Activated CD4-positive, alpha-beta T cell treated with anti-CD3 and anti-CD28 coated beads, Interleukin-2, amount 50 U/mL, for 1 hour (primary cell): ENCODE measurements around the gene NPSR1.
"Not testable (repeated sequence)": the region's sequence is repeated elsewhere in the genome, so short reads cannot be mapped to it uniquely, and the experiment has no call there.

Source experiments
- DNase-seq: peaks from one replicate; pipeline ENCODE4 v3.0.0-alpha.2; 2020

The NPSR1 gene

DNA sequence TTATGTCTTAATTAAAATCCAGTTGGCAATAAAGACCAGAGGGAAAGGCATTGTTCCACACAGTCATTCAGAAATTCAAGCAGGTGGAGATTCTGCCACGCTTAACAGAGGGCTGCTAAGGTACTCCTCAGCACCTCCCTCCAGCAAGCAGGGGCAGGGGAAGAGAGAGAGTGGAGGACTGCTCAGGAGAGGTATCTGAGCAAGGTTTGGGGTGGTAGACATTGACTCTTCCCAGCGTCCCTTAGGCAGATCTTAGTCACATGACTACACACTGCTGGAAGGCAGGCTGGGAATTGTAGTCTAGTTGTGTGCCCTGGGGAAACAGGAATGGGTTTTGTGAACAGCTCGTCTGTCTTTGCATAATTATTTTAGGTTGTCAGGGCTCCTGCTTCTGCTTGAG lies 181.6 kb downstream of the NPSR1 start:
- no peak for DNase-seq

DNA sequence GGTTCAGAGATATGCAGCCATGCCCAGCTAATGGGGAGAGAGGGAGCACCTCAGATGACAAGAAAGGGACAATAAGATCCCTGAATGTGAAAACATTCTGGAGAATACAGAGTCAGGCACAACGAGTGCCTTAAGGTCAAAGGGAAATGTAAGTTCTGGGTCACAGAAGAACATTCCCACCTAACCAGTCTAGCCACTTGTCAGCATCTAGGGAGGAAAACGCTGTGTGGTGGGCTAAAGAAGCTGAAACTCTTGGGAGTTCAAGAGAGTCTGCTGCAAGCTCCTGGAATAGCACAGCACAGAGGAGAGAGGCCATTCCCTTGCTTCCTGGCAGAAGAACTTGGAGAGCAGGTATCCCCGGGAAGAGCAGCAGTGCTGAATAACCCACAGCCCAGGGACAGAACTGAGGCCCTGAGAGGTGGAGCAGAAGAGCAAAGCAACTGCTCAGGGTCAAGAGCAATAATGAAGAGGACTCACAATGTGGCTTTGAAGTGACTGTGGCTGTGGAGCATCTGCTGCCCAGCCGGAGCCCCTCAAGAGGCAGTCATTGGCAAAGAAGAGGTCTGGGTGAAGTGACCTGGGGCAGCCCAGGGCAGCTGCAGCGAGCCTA lies 182.3 kb downstream of the NPSR1 start:
- DNase-seq = no peak

GRCh38 chr7:34841326-34841725 lies 183.3 kb downstream of the NPSR1 start:
- no peak for DNase-seq

DNA sequence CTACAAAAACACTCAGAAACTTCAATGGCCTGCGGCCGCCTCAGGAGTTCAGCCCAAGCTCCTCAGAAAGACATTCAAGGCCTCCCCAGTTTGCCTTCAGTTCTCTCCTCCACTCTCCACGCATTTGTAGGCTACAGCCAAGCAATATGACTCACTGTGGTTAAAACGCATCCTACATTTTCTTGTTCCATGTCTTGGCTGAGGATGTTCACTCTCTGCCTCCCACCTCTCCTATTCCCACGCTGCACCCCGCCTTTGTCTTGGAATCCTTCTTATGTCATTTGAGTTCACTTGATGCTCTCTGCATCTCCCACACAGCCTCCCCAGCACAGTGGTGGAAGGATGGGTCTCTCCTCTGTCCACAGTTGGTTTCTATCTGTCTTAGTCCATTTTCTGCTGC lies 184.8 kb downstream of the NPSR1 start:
- DNase-seq = no peak

GRCh38 chr7:34844406-34844805 lies 186.4 kb downstream of the NPSR1 start:
- DNase-seq = no peak

GRCh38 chr7:34844936-34845665 lies 187.1 kb downstream of the NPSR1 start:
- DNase-seq = no peak

DNA sequence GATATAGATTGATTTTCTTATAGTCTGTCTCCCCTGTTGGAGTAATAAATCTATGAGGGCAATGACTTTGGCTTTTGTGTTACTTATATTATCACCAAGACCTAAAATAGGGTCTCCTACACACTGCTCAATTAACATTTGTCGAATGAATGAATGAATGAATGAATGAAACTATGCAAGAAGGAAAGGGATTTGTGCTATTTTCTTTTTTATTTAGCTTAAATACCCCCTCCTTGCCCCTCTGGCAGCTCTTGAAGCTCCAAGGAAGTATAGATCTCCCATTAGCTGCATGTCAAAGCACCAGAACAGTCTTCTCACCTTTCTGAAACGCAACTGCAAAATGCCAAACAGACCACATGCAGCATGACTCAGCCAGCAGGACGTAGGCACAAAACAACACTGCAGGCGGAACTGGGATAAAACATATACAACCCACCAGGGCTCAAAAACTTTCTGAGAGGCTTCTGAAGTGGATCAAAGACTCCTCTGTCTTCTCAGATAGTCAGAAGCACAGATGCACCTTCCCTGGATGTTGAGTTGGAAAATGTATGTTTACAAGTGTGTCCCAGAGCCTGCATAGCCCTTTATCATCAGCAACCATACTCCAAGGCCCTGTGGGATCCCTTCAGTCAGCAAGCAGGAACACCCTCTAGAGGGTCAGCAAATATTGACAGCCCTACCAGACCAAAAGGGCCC lies 187.8 kb downstream of the NPSR1 start:
- DNase-seq = no peak

DNA sequence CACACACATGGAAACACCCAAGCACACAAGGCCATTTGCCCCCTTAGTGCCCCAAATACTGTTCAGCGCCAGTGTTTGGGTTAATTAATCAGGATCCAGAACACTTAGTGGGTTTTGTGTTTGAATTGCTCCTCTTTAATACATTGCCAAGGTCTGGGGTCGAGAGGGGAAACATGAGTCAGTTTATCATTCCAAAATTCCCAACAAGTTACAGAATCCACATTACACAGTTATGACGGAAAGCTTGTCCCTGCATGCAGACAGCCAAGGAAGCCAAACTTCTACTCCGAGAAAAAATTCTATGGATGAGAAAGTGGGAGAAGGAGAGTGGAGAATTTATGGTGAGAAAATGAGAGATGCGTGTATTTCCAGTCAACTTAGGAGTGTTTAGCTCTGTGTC lies 189.0 kb downstream of the NPSR1 start:
- no peak for DNase-seq

GRCh38 chr7:34848670-34849069 lies 190.7 kb downstream of the NPSR1 start:
- DNase-seq = no peak

DNA sequence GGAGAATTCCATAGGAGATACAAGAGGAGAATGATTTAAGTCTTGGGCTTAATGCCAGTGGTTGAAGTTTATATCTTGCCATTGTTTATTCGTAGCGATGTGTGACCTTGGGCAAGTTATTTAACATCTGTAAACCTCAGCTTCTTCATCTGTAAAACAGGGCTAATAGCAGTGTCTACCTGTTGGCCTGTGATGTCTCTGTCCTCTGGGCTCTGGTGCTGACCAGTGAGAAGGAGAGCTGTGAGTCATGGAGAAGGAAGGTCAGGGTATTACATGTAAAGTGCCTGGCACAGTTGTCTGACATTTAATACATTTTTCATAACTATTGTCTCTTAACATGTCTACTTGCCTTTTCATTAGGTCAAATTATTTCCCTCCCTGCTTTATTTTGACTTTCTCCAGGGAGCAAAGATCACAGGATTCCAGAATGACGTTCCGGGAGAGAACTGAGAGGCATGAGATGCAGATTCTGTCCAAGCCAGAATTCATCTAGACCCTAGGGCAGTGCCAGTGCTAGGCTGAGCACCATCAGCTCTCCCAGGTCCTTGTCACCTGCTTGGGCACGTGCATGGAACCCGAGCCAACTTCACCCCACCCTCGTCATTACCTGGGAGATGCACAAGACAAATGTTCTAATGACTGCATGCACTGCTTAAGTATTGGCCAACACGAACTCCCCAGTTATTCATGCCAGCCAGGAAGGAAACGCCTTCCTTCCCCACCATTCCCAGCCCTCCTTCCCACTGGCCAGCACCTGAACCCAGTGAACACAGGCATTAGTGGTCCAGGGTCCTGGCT lies 191.3 kb downstream of the NPSR1 start:
- DNase-seq = no peak

DNA sequence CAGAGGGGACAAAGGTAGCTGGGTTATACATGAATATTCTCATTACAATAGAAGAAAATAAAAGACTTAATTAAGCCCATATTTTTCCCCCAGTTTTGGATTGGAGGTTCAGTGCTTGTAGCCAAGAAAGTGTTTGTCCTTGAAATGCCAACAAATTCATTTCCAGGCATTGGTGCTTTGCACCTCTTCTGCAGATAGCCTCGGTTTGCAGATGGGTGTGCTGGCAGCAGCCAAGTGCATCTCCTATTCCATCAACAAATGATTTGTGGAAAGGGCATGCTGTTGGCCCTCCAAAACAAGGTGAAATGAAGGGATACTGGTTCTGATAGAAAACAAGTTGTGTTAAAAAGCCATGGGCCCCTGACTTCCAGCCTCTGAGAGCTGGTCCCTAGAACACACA lies 192.0 kb downstream of the NPSR1 start:
- DNase-seq = no peak

GRCh38 chr7:34850681-34851080 lies 192.7 kb downstream of the NPSR1 start:
- no peak for DNase-seq

DNA sequence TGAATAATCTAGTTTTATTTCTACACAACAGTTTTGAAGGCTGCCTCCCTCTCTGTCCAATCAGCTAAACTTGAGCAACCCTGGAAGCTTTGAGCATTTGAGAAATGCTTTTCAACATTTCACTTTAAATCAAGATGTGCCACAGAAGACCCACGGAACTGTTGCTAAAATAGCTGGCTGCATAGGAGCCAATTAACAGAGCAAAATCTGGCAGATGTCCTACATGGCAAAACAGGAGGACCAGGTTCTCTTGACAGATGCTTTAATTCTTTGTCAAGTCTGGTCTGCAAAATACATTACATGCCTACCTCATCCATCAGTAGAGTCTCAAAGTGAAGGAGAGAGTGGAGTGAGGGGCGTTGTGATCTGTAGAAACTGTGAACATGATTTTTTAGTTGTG lies 193.4 kb downstream of the NPSR1 start:
- no peak for DNase-seq

DNA sequence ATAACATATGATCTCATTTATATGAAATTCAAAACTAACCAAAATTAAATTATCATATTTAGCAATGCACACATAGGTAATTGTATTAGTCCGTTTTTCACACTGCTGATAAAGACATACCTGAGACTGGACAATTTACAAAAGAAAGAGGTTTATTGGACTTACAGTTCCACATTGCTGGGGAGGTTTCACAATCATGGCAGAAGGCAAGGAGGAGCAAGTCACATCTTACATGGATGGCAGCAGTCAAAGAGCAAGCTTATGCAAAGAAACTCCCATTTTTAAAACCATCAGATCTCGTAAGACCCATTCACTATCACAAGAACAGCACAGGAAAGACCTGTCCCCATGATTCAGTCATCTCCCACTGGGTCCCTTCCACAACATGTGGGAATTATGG lies 200.4 kb downstream of the NPSR1 start:
- not testable (repeated sequence) for DNase-seq

GRCh38 chr7:34859281-34859680 lies 201.3 kb downstream of the NPSR1 start:
- DNase-seq = not testable (repeated sequence)

- DNase-seq = not testable (repeated sequence)
These were observed 208.2 kb downstream of the NPSR1 start for GRCh38 chr7:34866222-34866621.

GRCh38 chr7:34867341-34867740 lies 209.3 kb downstream of the NPSR1 start:
- not testable (repeated sequence) for DNase-seq

DNA sequence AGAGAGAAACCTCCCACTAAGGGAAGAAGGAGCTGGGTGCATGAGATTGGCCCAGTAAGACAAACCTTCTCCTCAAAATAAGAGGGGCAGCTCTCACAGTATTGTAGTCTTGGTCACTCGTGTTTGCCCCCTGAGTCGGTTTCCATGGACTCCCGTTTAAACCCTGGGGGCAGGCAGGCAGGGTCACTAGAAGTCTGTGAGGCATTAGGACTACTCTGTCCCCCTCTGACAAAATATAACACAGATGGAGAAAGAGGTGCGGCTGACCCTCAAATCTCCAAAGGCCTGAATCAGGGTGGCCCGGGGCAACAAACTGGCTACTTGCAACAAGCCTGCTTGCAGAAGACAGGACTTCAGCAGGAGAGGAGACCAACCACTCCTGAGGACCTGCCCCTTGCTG lies 210.6 kb downstream of the NPSR1 start:
- not testable (repeated sequence) for DNase-seq

- no peak for DNase-seq
These were observed 211.0 kb downstream of the NPSR1 start for GRCh38 chr7:34869057-34869456.

DNA sequence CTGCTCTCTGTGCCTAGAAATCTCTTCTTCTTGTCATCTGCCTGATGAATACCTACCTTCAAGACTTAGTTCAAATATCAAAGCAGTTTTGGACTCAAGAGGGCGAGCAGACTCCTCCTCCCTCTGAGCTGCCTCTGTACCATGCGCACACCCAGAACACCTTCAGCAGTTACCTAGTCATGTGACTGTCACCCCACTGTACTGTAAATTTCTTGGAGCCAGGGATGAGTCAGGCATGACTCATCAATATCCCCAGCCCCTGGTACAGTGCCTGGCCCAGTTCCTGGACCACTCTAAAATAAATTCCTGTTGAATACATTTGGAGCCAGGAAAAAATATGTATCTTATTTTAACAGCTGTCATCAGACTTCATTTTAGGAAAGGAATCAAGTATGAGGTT lies 212.0 kb downstream of the NPSR1 start:
- DNase-seq = not testable (repeated sequence)

- not testable (repeated sequence) for DNase-seq
These were observed 216.3 kb downstream of the NPSR1 start for GRCh38 chr7:34874329-34874728.

- DNase-seq = no peak
These were observed 217.5 kb downstream of the NPSR1 start for GRCh38 chr7:34875481-34875880.
